Upper lobe of right lung (tissue), 1 donor: ENCODE results near the gene KIRREL2. TPM values are rescaled to one million over a fixed set of nuclear protein-coding genes. Genes with fewer than 3 reads are reported as not detected.

Source experiments
- ATAC-seq: fragments of 200-7000 bp; cut with Tn5 transposase; one replicate; pipeline ENCODE4 v1.9.1; 2020; ENCODE audit warnings: mild to moderate bottlenecking, moderate library complexity
- DNase-seq: peaks from one replicate; pipeline ENCODE4 v3.0.0-alpha.2; 2020
- H3K27ac ChIP-seq: fragments of 200-600 bp; one replicate; pipeline ENCODE4 v1.8.0; 2022
- H3K27me3 ChIP-seq: fragments of 200-600 bp; one replicate; pipeline ENCODE4 v1.8.0; 2022; ENCODE audit warnings: mild to moderate bottlenecking
- H3K36me3 ChIP-seq: fragments of 200-600 bp; one replicate; pipeline ENCODE4 v1.8.0; 2022
- H3K4me1 ChIP-seq: fragments of 200-600 bp; one replicate; pipeline ENCODE4 v1.8.0; 2022
- H3K4me3 ChIP-seq: fragments of 200-600 bp; one replicate; pipeline ENCODE4 v1.8.0; 2022; ENCODE audit warnings: mild to moderate bottlenecking
- H3K9me3 ChIP-seq: fragments of 200-600 bp; one replicate; pipeline ENCODE4 v1.8.0; 2022
- CTCF ChIP-seq: fragments of 200-600 bp; IDR thresholded peaks from one replicate; pipeline ENCODE4 v1.8.0; 2022; ENCODE audit warnings: antibody characterized with exemption
- intact Hi-C: fragments of 100-400 bp; cut with DNase I; formaldehyde crosslinking; loops from one replicate; pipeline ENCODE4 v1.11.0; 2022
- total RNA-seq: library from RNA; stranded (reverse); fragmentation: NEBNext Ultra II Directional; extraction: Animal tissue kit (Norgen Biotek cat#: 25700); gene quantifications from one replicate; pipeline ENCODE4 v1.2.1, GENCODE V29; 2021
- donor health status: DM: no; HTN: yes; CAD: no; lungs with severe emphysema.

Gene KIRREL2
- total RNA-seq, 1 donor from 2014 or later, result not detected

DNA sequence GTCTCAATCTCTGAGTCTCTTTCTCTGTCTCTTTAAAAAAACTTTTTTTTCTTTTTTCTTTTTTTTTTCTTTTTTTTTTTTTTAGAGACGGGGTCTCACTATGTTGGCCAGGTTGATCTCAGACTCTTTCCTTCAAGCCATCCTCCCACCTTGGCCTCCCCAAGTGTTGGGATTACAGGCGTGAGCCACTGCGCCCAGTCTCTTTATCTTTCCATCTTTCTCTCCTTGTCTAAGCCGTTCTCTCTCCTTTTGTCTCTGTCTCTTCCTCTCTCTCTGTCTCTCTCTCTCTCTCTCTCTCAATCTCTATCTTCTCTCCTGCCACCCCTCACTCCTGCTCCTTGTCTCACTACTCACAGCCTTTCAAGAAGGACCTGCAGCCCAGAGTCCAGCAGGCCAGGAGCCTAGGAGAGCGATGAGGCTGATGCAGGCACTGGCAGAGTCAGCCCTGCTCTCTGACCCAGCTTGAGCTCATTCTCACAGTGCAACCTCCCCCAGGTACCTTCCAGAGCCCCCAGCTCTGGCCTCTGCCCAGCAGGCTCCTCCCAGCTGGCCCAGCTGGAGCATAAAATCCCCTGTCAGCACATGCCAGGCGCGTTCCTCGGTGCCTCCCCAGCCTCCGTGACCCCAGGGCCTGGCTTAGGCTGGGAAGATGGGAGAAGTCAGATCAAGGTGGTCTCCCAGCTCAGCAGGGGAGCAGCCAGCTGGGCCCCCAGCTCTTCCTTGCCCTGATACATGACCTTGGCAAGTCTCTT, 4.5 kb upstream of the KIRREL2 start, which contains the start of gene NPHS1:
TSS of gene NPHS1 (minus strand) at position 476 of the 752 bp plus-strand sequence. CDS start 667 bp downstream, outside the sequence.
- Histone ChIP-seq H3K27ac (no peak within 1 kb of the TSS), H3K36me3 (no peaks in the 10 kb centered on the region), H3K4me3 (no peak within 1 kb of the TSS), H3K4me1 (peaks cover 11% of the 10 kb centered on the region), H3K9me3 (no peaks in the 10 kb centered on the region), H3K27me3 (peaks cover 82% of the 10 kb centered on the region)
- DNase-seq (no peak), ATAC-seq (no peak)
- intact Hi-C loops, result no loop called here
- TF ChIP-seq CTCF, result no peak

GRCh38 chr19:35853038-35853756, 3.5 kb upstream of the KIRREL2 start:
- no peaks in the 10 kb centered on the region for H3K36me3 ChIP-seq
- TF ChIP-seq CTCF, result no peak
- DNase-seq (no peak), ATAC-seq (no peak)
- H3K27ac ChIP-seq, result no peak overlapping the region
- H3K4me3 ChIP-seq, result no peak overlapping the region
- intact Hi-C loops, result no loop called here
- H3K27me3 ChIP-seq, result peaks cover 88% of the 10 kb centered on the region
- no peaks in the 10 kb centered on the region for H3K9me3 ChIP-seq
- H3K4me1 ChIP-seq, result peaks cover 11% of the 10 kb centered on the region

GRCh38 chr19:35858311-35858710, 1.6 kb downstream of the KIRREL2 start:
- no peak for DNase-seq
- peaks cover 85% of the 10 kb centered on the region for H3K27me3 ChIP-seq

DNA sequence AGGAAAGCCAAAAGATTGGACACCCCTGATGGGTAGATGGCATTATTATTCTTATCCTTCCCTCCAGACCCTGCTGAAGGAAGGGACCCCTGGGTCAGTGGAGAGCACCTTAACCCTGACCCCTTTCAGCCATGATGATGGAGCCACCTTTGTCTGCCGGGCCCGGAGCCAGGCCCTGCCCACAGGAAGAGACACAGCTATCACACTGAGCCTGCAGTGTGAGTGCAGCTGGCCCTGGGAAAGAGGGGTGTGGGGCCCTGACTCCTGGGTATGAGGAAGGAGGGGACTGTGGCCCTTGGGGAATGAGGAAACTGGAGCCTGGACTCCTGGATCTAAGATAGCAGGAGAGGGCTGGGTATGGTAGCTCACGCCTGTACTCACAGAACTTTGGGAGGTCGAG, 2.7 kb downstream of the KIRREL2 start:
- no peak for DNase-seq
- intact Hi-C loops, result no loop called here

More at GRCh38 chr19:35858311-35858710, 1.6 kb downstream of the KIRREL2 start:
- ATAC-seq, result no peak
- H3K9me3 ChIP-seq, result no peaks in the 10 kb centered on the region
- H3K4me3 ChIP-seq, result no peak overlapping the region
- intact Hi-C loops, result no loop called here
- no peak for TF ChIP-seq CTCF
- H3K4me1 ChIP-seq, result peaks cover 11% of the 10 kb centered on the region
- no peak overlapping the region for H3K27ac ChIP-seq
- H3K36me3 ChIP-seq, result no peaks in the 10 kb centered on the region

DNA sequence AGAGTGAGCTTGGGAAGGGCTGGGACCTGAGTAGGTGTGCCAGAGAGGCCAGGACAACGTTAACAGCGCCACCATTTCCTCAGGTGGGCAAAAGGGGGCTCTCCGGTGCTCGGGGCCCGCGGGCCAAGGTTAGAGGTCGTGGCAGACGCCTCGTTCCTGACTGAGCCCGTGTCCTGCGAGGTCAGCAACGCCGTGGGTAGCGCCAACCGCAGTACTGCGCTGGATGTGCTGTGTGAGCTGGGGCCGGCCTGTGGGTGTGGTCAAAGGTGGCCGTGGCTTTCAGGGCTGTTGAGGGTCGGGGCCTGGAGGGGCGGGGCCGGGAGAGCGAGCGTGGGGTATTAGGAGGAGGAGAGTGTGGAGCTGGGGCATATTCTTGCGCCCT, 3.7 kb downstream of the KIRREL2 start:
- DNase-seq (no peak), ATAC-seq (no peak)
- Histone ChIP-seq H3K4me1 (peaks cover 11% of the 10 kb centered on the region), H3K9me3 (no peaks in the 10 kb centered on the region), H3K4me3 (no peak overlapping the region), H3K27ac (no peak overlapping the region), H3K27me3 (peaks cover 67% of the 10 kb centered on the region), H3K36me3 (no peaks in the 10 kb centered on the region)
- intact Hi-C loops, result no loop called here
- no peak for TF ChIP-seq CTCF

More for the DNA sequence above, 2.7 kb downstream of the KIRREL2 start:
- no peak for TF ChIP-seq CTCF
- peaks cover 11% of the 10 kb centered on the region for H3K4me1 ChIP-seq
- H3K9me3 ChIP-seq, result no peaks in the 10 kb centered on the region
- no peaks in the 10 kb centered on the region for H3K36me3 ChIP-seq
- no peak for ATAC-seq
- H3K27ac ChIP-seq, result no peak overlapping the region
- H3K4me3 ChIP-seq, result no peak overlapping the region
- H3K27me3 ChIP-seq, result peaks cover 74% of the 10 kb centered on the region
